DND-41 (cell line): ENCODE data around the gene SLC30A10.

ENCODE experiments used
- CTCF ChIP-seq: IDR thresholded peaks from 2 replicates; pipeline ENCODE4 v1.5.1; 2012; ENCODE audit warnings: borderline replicate concordance, low read length, moderate library complexity, mild to moderate bottlenecking; ENCODE audit not compliant: poor library complexity, severe bottlenecking; ENCODE audit errors: extremely low read depth
- EZH2 ChIP-seq: IDR thresholded peaks from 3 replicates; pipeline ENCODE4 v1.6.1; 2012; ENCODE audit warnings: borderline replicate concordance, low read depth, mild to moderate bottlenecking, moderate library complexity, low read length, inconsistent platforms; ENCODE audit not compliant: severe bottlenecking

DNA sequence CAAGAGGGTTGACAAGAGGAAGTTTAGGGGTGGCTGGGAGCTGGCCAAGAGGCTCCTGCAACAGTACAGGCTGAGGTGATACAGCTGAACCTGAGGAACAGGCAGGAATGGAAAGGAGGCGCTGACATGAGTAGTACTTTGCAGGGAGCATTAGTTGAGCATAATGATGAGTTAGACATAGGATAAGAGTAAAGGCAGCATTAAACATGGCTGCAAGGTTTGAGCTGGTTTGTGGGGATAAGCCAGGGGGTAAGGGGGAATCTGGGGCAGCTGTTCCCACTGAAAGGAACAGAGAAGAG, 20.6 kb downstream of the SLC30A10 start:
- TF ChIP-seq CTCF (no peak), EZH2 (no peak)
